Memory B cell (primary cell): ENCODE results near the gene ALG9.
A peak's percentile ranks its signal among the peaks of the same experiment; 100 is the strongest.

Experiments used
- ATAC-seq: fragments of 150-1000 bp; cut with Tn5 transposase; 2 replicates; pipeline ENCODE4 v1.10.0; 2021; ENCODE audit warnings: low read depth, mild to moderate bottlenecking, moderate library complexity
- DNase-seq, 2 donors: peaks; one replicate each; pipeline ENCODE4 v3.0.0; 2022; ENCODE audit warnings: low spot score in 2 of 2
- H3K27ac Mint-ChIP-seq: one replicate; pipeline ENCODE4 v1.8.0; 2022; ENCODE audit warnings: mild to moderate bottlenecking, moderate library complexity, mixed read lengths
- H3K27me3 Mint-ChIP-seq: one replicate; pipeline ENCODE4 v1.8.0; 2022; ENCODE audit warnings: mixed read lengths
- H3K36me3 Mint-ChIP-seq: one replicate; pipeline ENCODE4 v1.8.0; 2022; ENCODE audit warnings: mild to moderate bottlenecking, mixed read lengths
- H3K4me1 Mint-ChIP-seq: one replicate; pipeline ENCODE4 v1.8.0; 2022; ENCODE audit warnings: mixed read lengths
- H3K4me3 Mint-ChIP-seq: one replicate; pipeline ENCODE4 v1.8.0; 2022; ENCODE audit warnings: mild to moderate bottlenecking, moderate library complexity, mixed read lengths
- H3K9me3 Mint-ChIP-seq: one replicate; pipeline ENCODE4 v1.8.0; 2022; ENCODE audit warnings: mixed read lengths

The ALG9 gene

GRCh38 chr11:111860257-111860656 lies 11.1 kb downstream of the ALG9 start:
- no peak overlapping the region for H3K27ac Mint-ChIP-seq
- no peaks in the 10 kb centered on the region for H3K4me1 Mint-ChIP-seq
- peaks cover 28% of the 10 kb centered on the region for H3K36me3 Mint-ChIP-seq
- ATAC-seq (no peak), DNase-seq (no peak)
- H3K27me3 Mint-ChIP-seq = no peaks in the 10 kb centered on the region
- no peaks in the 10 kb centered on the region for H3K9me3 Mint-ChIP-seq
- H3K4me3 Mint-ChIP-seq = no peak overlapping the region

GRCh38 chr11:111855506-111855905 lies 15.9 kb downstream of the ALG9 start:
- no peak for ATAC-seq
- peaks cover 35% of the 10 kb centered on the region for H3K36me3 Mint-ChIP-seq
- no peak overlapping the region for H3K4me3 Mint-ChIP-seq
- no peak for DNase-seq
- H3K27ac Mint-ChIP-seq = no peak overlapping the region
- no peaks in the 10 kb centered on the region for H3K9me3 Mint-ChIP-seq
- no peaks in the 10 kb centered on the region for H3K4me1 Mint-ChIP-seq
- H3K27me3 Mint-ChIP-seq = no peaks in the 10 kb centered on the region

- Mint-ChIP-seq H3K36me3 (peaks cover 35% of the 10 kb centered on the region), H3K4me1 (no peaks in the 10 kb centered on the region)
Measured at GRCh38 chr11:111852103-111852502, 19.3 kb downstream of the ALG9 start.

GRCh38 chr11:111851636-111852035 lies 19.7 kb downstream of the ALG9 start:
- Mint-ChIP-seq H3K27me3 (no peaks in the 10 kb centered on the region), H3K4me3 (no peak overlapping the region), H3K4me1 (no peaks in the 10 kb centered on the region), H3K36me3 (peaks cover 34% of the 10 kb centered on the region), H3K9me3 (no peaks in the 10 kb centered on the region), H3K27ac (no peak overlapping the region)
- no peak for DNase-seq
- ATAC-seq = no peak

More at GRCh38 chr11:111852103-111852502, 19.3 kb downstream of the ALG9 start:
- DNase-seq (no peak), ATAC-seq (no peak)
- H3K27ac Mint-ChIP-seq = no peak overlapping the region
- no peaks in the 10 kb centered on the region for H3K27me3 Mint-ChIP-seq
- H3K9me3 Mint-ChIP-seq = no peaks in the 10 kb centered on the region
- H3K4me3 Mint-ChIP-seq = no peak overlapping the region

- H3K4me1 Mint-ChIP-seq = no peaks in the 10 kb centered on the region
- no peak for DNase-seq
- H3K9me3 Mint-ChIP-seq = no peaks in the 10 kb centered on the region
- no peak overlapping the region for H3K27ac Mint-ChIP-seq
- ATAC-seq = no peak
- H3K4me3 Mint-ChIP-seq = no peak overlapping the region
- H3K36me3 Mint-ChIP-seq = peaks cover 33% of the 10 kb centered on the region
- no peaks in the 10 kb centered on the region for H3K27me3 Mint-ChIP-seq
Measured at GRCh38 chr11:111851067-111851466, 20.3 kb downstream of the ALG9 start.

DNA sequence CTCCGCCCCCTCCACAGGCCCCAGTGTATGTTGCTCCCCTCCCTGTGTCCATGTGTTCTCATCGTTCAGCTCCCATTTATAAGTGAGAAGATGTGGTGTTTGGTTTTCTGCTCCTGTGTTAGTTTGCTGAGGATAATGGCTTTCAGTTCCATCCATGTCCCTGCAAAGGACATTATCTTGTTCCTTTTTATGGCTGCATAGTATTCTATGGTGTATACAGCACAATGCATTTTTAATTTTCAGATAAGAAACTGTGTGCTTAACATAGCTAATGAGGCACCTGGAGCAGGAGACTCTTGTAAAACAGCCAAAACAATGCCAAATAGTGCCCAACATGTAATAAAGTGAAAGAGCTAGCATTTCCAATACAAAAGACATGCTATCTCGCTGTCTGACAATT lies 21.8 kb downstream of the ALG9 start:
- DNase-seq (no peak), ATAC-seq (no peak)
- Mint-ChIP-seq H3K9me3 (no peaks in the 10 kb centered on the region), H3K4me3 (no peak overlapping the region), H3K27ac (no peak overlapping the region), H3K36me3 (peaks cover 25% of the 10 kb centered on the region), H3K27me3 (no peaks in the 10 kb centered on the region), H3K4me1 (no peaks in the 10 kb centered on the region)

DNA sequence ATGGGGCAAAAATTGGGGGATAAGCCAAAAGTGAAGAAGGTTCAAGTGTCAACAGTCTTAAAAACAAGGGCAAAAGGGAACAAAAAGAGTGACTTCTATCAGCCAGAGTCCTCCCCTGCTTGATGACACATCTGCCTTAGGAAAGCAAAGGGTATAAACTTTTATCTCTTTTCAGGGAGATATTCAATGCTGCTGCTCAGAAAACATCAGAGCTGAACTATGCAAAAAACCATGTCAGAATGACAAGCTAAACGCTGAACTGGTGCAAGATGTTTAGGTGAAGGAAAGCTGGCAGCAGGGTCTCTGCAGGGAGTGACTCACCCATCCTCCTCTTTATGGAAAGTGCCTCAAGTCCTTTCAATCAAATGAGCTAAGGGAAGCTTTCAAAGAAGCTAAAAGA lies 24.7 kb downstream of the ALG9 start:
- no peak overlapping the region for H3K4me3 Mint-ChIP-seq

DNA sequence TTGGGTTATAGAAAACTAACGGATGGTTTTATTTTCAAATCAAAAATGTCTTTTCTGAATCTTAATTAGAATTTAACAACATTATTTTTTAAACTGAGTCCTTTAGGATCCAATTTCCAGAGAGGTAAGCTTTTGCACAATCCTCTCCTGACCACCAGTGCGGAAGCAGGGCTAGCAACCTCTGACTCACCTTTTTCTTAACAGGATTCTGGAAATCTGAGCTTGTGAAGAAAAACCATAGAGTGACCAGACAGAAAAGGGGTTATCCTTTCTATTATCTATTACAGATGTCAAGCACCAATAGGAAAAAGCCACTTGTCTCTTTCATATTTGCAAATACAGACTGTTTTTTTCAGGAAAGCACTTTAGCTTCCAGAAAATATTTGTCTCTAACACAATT lies 25.3 kb downstream of the ALG9 start:
- Mint-ChIP-seq H3K4me1 (no peaks in the 10 kb centered on the region), H3K9me3 (no peaks in the 10 kb centered on the region), H3K4me3 (no peak overlapping the region), H3K27me3 (no peaks in the 10 kb centered on the region), H3K36me3 (peaks cover 22% of the 10 kb centered on the region), H3K27ac (no peak overlapping the region)
- no peak for DNase-seq
- no peak for ATAC-seq

More for the DNA sequence above, 24.7 kb downstream of the ALG9 start:
- Mint-ChIP-seq H3K36me3 (peaks cover 22% of the 10 kb centered on the region), H3K27me3 (no peaks in the 10 kb centered on the region), H3K4me1 (no peaks in the 10 kb centered on the region), H3K9me3 (no peaks in the 10 kb centered on the region), H3K27ac (no peak overlapping the region)
- ATAC-seq (no peak), DNase-seq (no peak)

- H3K27ac Mint-ChIP-seq = peak overlapping the region; percentile 31
- DNase-seq (no peak), ATAC-seq (no peak)
- H3K36me3 Mint-ChIP-seq = peaks cover 20% of the 10 kb centered on the region
- no peaks in the 10 kb centered on the region for H3K27me3 Mint-ChIP-seq
- H3K4me3 Mint-ChIP-seq = no peak overlapping the region
- H3K9me3 Mint-ChIP-seq = no peaks in the 10 kb centered on the region
- H3K4me1 Mint-ChIP-seq = no peaks in the 10 kb centered on the region
Measured at GRCh38 chr11:111845276-111846028, 25.9 kb downstream of the ALG9 start.

GRCh38 chr11:111843661-111844060 lies 27.7 kb downstream of the ALG9 start:
- no peaks in the 10 kb centered on the region for H3K27me3 Mint-ChIP-seq
- H3K27ac Mint-ChIP-seq = peak overlapping the region; percentile 46
- H3K9me3 Mint-ChIP-seq = no peaks in the 10 kb centered on the region
- H3K4me1 Mint-ChIP-seq = no peaks in the 10 kb centered on the region
- peak; percentile 39 for ATAC-seq
- H3K4me3 Mint-ChIP-seq = no peak overlapping the region
- H3K36me3 Mint-ChIP-seq = peaks cover 14% of the 10 kb centered on the region
- no peak for DNase-seq

GRCh38 chr11:111841370-111842053 lies 29.9 kb downstream of the ALG9 start:
- DNase-seq = peak; percentile 80 to 83
- H3K27ac Mint-ChIP-seq = no peak overlapping the region
- ATAC-seq = peak; percentile 94
- no peaks in the 10 kb centered on the region for H3K4me1 Mint-ChIP-seq
- no peaks in the 10 kb centered on the region for H3K27me3 Mint-ChIP-seq
- H3K4me3 Mint-ChIP-seq = no peak overlapping the region
- no peaks in the 10 kb centered on the region for H3K9me3 Mint-ChIP-seq
- peaks cover 16% of the 10 kb centered on the region for H3K36me3 Mint-ChIP-seq

GRCh38 chr11:111840143-111840542 lies 31.2 kb downstream of the ALG9 start:
- ATAC-seq = no peak
- H3K36me3 Mint-ChIP-seq = peaks cover 23% of the 10 kb centered on the region

DNA sequence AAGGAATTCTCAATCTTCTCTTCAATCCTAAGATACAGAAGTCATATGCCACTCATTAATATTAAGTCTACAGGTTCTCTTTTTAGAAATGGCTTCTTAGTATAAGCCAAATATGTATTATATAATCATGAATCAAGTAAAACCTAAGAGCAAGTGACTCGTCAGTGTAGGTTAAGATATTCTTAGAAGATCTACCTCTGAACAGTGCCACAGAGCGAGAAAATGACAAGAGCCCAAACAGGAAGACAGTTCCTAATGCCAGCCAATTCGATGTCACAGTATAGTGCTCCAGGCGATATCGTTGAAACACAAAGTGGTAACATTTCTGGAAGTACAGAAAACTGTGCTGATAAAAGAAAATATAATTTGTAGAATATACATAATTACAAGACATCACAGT lies 33.3 kb downstream of the ALG9 start:
- no peak for DNase-seq
- ATAC-seq = no peak
- no peaks in the 10 kb centered on the region for H3K9me3 Mint-ChIP-seq
- H3K4me1 Mint-ChIP-seq = no peaks in the 10 kb centered on the region
- no peaks in the 10 kb centered on the region for H3K27me3 Mint-ChIP-seq
- H3K36me3 Mint-ChIP-seq = peaks cover 25% of the 10 kb centered on the region
- H3K4me3 Mint-ChIP-seq = no peak overlapping the region
- H3K27ac Mint-ChIP-seq = peak overlapping the region; percentile 42

More at GRCh38 chr11:111840143-111840542, 31.2 kb downstream of the ALG9 start:
- H3K4me1 Mint-ChIP-seq = no peaks in the 10 kb centered on the region
- no peak overlapping the region for H3K4me3 Mint-ChIP-seq
- H3K27me3 Mint-ChIP-seq = no peaks in the 10 kb centered on the region
- no peak overlapping the region for H3K27ac Mint-ChIP-seq
- H3K9me3 Mint-ChIP-seq = no peaks in the 10 kb centered on the region
- DNase-seq = no peak

- Mint-ChIP-seq H3K4me1 (no peaks in the 10 kb centered on the region), H3K9me3 (no peaks in the 10 kb centered on the region), H3K27ac (peak overlapping the region; percentile 42), H3K27me3 (no peaks in the 10 kb centered on the region), H3K4me3 (no peak overlapping the region), H3K36me3 (peaks cover 25% of the 10 kb centered on the region)
- DNase-seq (no peak), ATAC-seq (no peak)
Measured at GRCh38 chr11:111837366-111837891, 34.0 kb downstream of the ALG9 start.
